ENCODE measurements around the gene PGBD5. TPM values are rescaled to one million over a fixed set of nuclear protein-coding genes. Genes with fewer than 3 reads are reported as not detected.

The PGBD5 gene
- total and polyA plus RNA-seq, 9 of the 15 experiments (the other 6 are each of a cell fraction or from before 2014, with no cell fraction given), result under 0.01 to 0.40 (median 0.10) TPM; not detected in 3

DNA sequence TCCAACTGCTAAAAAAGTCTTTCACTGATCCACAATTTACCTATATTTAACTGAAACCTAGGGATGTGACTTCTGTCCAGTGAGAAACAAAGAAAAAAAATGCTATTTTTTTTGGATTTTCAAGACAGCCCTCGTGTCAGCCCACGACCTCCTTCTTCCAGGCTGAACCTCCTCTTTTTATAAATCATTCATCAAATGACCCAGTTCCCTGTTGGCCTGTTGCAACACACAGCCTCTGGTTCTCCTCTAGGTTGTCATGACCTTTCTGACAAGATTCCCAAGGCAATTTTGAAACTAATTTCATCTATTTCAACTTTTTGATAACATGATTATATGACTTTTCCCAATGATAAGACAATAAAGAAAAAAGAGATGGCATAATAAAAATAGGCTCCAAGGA is 74.6 kb downstream of the PGBD5 start:
- ATAC-seq (no peak), FAIRE-seq (no peak), DNase-seq (ENCODE audit: extremely low read depth in 1 of 4, low spot score in 3 of 4) (no peak)
- Histone ChIP-seq H3K4me1 (replicated peaks in 1 of 2; ENCODE audit: control insufficient read depth in 2 of 2, insufficient read depth in 2 of 2, low read length in 2 of 2) (no peaks in the 10 kb centered on the region), H3K27me3 (ENCODE audit: control insufficient read depth in 2 of 2, insufficient read depth in 2 of 2, low read length in 2 of 2) (peaks cover 51 to 79% of the 10 kb centered on the region in 2 experiments), H4K20me1 (replicated peaks; ENCODE audit: control insufficient read depth, insufficient read depth, low read length) (peaks cover 4% of the 10 kb centered on the region; the same call in 1 of the 2 replicates), H2AFZ (ENCODE audit: low read depth, low read length) (no peak overlapping the region), H3K4me3 (no peak overlapping the region), H3K9me1 (ENCODE audit: control insufficient read depth, insufficient read depth, low read length) (no peaks in the 10 kb centered on the region), H3K4me2 (ENCODE audit: insufficient read depth, low read length) (no peak overlapping the region), H3K79me2 (ENCODE audit: control insufficient read depth, insufficient read depth, low read length) (no peaks in the 10 kb centered on the region), H3K36me3 (ENCODE audit: control insufficient read depth, insufficient read depth, low read length) (no peaks in the 10 kb centered on the region), H3K9ac (ENCODE audit: insufficient read depth in 1 of 2, low read depth in 2 of 2, low read length in 2 of 2) (no peak overlapping the region), H3K27ac (ENCODE audit: extremely low read depth, low read depth, low read length) (no peak overlapping the region), H3K9me3 (replicated peaks; ENCODE audit: control insufficient read depth, insufficient read depth, low read depth, low read length) (no peaks in the 10 kb centered on the region)
- ChIA-PET POLR2A (interaction anchor here (0.6 kb wide), 2 partner anchors 212 to 735 kb away, joined by 3 read pairs; no protein-coding TSS in a partner anchor), CTCF (ENCODE audit: low intra/inter-chr PET ratio) (no interaction called here)
- intact Hi-C loops (cut with micrococcal nuclease), result no loop called here
- no peak for TF ChIP-seq KLF16 (IDR thresholded peaks at IDR 0.05)
- TF ChIP-seq ZNF583 (CRISPR knock-in tag; IDR thresholded peaks at IDR 0.05), result no peak
- TF ChIP-seq GATA2 (CRISPR knock-in tag; IDR thresholded peaks at IDR 0.05), result no peak
- TF ChIP-seq, protein P1, sequence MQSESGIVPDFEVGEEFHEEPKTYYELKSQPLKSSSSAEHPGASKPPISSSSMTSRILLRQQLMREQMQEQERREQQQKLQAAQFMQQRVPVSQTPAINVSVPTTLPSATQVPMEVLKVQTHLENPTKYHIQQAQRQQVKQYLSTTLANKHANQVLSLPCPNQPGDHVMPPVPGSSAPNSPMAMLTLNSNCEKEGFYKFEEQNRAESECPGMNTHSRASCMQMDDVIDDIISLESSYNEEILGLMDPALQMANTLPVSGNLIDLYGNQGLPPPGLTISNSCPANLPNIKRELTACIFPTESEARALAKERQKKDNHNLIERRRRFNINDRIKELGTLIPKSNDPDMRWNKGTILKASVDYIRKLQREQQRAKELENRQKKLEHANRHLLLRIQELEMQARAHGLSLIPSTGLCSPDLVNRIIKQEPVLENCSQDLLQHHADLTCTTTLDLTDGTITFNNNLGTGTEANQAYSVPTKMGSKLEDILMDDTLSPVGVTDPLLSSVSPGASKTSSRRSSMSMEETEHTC (IDR thresholded peaks at IDR 0.05), result no peak
- TF ChIP-seq ETV5 (CRISPR knock-in tag; IDR thresholded peaks at IDR 0.05; ENCODE audit: low read depth), result no peak
- no peak for TF ChIP-seq RBM15 (IDR thresholded peaks at IDR 0.05; ENCODE audit: insufficient read depth, low read length)
- no peak for TF ChIP-seq CBFA2T2 (conservative IDR thresholded peaks at IDR 0.05)
- TF ChIP-seq, protein P2, sequence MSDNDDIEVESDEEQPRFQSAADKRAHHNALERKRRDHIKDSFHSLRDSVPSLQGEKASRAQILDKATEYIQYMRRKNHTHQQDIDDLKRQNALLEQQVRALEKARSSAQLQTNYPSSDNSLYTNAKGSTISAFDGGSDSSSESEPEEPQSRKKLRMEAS (CRISPR knock-in tag; IDR thresholded peaks at IDR 0.05), result no peak
- no peak for TF ChIP-seq ZNF644 (tag; IDR thresholded peaks at IDR 0.05; ENCODE audit: low read depth)
- TF ChIP-seq EP400 (IDR thresholded peaks at IDR 0.05), result no peak
- no peak for TF ChIP-seq ZKSCAN8 (CRISPR knock-in tag; IDR thresholded peaks at IDR 0.05)
- TF ChIP-seq, protein P3, sequence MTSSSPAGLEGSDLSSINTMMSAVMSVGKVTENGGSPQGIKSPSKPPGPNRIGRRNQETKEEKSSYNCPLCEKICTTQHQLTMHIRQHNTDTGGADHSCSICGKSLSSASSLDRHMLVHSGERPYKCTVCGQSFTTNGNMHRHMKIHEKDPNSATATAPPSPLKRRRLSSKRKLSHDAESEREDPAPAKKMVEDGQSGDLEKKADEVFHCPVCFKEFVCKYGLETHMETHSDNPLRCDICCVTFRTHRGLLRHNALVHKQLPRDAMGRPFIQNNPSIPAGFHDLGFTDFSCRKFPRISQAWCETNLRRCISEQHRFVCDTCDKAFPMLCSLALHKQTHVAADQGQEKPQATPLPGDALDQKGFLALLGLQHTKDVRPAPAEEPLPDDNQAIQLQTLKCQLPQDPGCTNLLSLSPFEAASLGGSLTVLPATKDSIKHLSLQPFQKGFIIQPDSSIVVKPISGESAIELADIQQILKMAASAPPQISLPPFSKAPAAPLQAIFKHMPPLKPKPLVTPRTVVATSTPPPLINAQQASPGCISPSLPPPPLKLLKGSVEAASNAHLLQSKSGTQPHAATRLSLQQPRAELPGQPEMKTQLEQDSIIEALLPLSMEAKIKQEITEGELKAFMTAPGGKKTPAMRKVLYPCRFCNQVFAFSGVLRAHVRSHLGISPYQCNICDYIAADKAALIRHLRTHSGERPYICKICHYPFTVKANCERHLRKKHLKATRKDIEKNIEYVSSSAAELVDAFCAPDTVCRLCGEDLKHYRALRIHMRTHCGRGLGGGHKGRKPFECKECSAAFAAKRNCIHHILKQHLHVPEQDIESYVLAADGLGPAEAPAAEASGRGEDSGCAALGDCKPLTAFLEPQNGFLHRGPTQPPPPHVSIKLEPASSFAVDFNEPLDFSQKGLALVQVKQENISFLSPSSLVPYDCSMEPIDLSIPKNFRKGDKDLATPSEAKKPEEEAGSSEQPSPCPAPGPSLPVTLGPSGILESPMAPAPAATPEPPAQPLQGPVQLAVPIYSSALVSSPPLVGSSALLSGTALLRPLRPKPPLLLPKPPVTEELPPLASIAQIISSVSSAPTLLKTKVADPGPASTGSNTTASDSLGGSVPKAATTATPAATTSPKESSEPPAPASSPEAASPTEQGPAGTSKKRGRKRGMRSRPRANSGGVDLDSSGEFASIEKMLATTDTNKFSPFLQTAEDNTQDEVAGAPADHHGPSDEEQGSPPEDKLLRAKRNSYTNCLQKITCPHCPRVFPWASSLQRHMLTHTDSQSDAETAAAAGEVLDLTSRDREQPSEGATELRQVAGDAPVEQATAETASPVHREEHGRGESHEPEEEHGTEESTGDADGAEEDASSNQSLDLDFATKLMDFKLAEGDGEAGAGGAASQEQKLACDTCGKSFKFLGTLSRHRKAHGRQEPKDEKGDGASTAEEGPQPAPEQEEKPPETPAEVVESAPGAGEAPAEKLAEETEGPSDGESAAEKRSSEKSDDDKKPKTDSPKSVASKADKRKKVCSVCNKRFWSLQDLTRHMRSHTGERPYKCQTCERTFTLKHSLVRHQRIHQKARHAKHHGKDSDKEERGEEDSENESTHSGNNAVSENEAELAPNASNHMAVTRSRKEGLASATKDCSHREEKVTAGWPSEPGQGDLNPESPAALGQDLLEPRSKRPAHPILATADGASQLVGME (CRISPR knock-in tag; IDR thresholded peaks at IDR 0.05), result no peak
- TF ChIP-seq ZNF764 (CRISPR knock-in tag; IDR thresholded peaks at IDR 0.05; ENCODE audit: low read depth), result no peak
- TF ChIP-seq MTA3 (IDR thresholded peaks at IDR 0.05; ENCODE audit: borderline replicate concordance), result no peak
- TF ChIP-seq TRIM28 (IDR thresholded peaks at IDR 0.05), result no peak
- in situ Hi-C loops (cut with MboI), result no loop called here
- BruUV-seq (replicated peaks), result no TSS peak
- WGBS (ENCODE audit: insufficient coverage, low coverage, missing lambda C conversion rate), result 0% methylated on average over 2 of the region's 2 CpGs

Measured in K562 (cell line).